ENCODE results near the gene GBA2. TPM values are rescaled to one million over a fixed set of nuclear protein-coding genes. Genes with fewer than 3 reads are reported as not detected.

The GBA2 gene
- total RNA-seq, 2 experiments from 2014 or later = 22.6 to 24.2 TPM

DNA sequence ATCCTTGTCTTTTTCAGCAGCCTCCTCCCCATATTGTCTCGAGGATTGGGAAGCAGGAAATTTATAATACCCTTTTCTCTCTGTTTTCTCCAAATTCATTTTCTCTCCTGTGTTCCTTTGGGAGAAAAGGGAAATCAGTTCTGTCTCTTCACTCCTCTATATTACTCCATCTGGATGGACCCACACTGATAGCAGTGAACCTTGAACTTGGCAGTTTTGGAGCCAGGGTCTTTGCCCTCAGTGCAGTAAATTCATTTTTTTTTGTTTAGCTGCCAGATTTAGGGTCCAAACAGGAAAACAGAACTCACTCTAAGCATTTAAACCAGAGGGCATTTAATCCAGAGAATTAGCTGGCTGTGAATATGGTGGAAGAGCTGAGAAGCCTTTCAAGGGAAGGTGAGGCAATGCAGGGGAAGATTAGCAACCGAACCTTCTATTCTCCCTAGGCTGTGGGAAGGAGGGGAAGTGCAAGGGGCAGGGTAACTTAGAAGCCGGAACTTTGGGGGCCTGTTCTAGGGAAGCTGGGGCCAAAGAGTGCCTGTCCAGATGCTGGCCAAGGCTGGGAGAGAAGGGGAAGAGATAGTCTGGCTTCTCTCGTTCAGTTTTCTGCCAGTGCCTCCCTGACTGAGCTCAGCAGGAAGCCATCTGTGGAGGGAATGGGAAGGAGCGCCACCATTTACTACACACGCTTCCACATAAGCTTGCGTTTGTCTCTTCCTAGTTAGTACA is 26.0 kb upstream of the GBA2 start:
- no peaks in the 10 kb centered on the region for H3K9me3 Mint-ChIP-seq
- H3K27ac Mint-ChIP-seq = no peak overlapping the region
- H3K36me3 Mint-ChIP-seq = peaks cover 3% of the 10 kb centered on the region
- H3K27me3 Mint-ChIP-seq = no peaks in the 10 kb centered on the region
- H3K4me1 Mint-ChIP-seq = no peaks in the 10 kb centered on the region
- H3K4me3 Mint-ChIP-seq = no peak overlapping the region
- DNase-seq = no peak

GRCh38 chr9:35771943-35772342 is 22.9 kb upstream of the GBA2 start:
- no peak overlapping the region for H3K27ac Mint-ChIP-seq
- no peaks in the 10 kb centered on the region for H3K27me3 Mint-ChIP-seq
- H3K4me3 Mint-ChIP-seq = no peak overlapping the region
- no peaks in the 10 kb centered on the region for H3K36me3 Mint-ChIP-seq
- H3K4me1 Mint-ChIP-seq = peaks cover 2% of the 10 kb centered on the region
- no peak for DNase-seq
- H3K9me3 Mint-ChIP-seq = no peaks in the 10 kb centered on the region

GRCh38 chr9:35771534-35771933 is 22.5 kb upstream of the GBA2 start:
- H3K9me3 Mint-ChIP-seq = no peaks in the 10 kb centered on the region
- no peak overlapping the region for H3K4me3 Mint-ChIP-seq
- no peak overlapping the region for H3K27ac Mint-ChIP-seq
- DNase-seq = no peak
- H3K4me1 Mint-ChIP-seq = peaks cover 4% of the 10 kb centered on the region
- H3K36me3 Mint-ChIP-seq = no peaks in the 10 kb centered on the region
- H3K27me3 Mint-ChIP-seq = no peaks in the 10 kb centered on the region

- DNase-seq = no peak
- Mint-ChIP-seq H3K9me3 (no peaks in the 10 kb centered on the region), H3K36me3 (no peaks in the 10 kb centered on the region)
Observed at GRCh38 chr9:35771075-35771433, 22.0 kb upstream of the GBA2 start.

GRCh38 chr9:35769763-35770162 is 20.7 kb upstream of the GBA2 start:
- Mint-ChIP-seq H3K9me3 (no peaks in the 10 kb centered on the region), H3K27ac (no peak overlapping the region), H3K4me1 (peaks cover 9% of the 10 kb centered on the region), H3K36me3 (no peaks in the 10 kb centered on the region), H3K27me3 (no peaks in the 10 kb centered on the region), H3K4me3 (no peak overlapping the region)
- no peak for DNase-seq

More at GRCh38 chr9:35771075-35771433, 22.0 kb upstream of the GBA2 start:
- Mint-ChIP-seq H3K4me3 (no peak overlapping the region), H3K4me1 (peaks cover 9% of the 10 kb centered on the region), H3K27ac (no peak overlapping the region), H3K27me3 (no peaks in the 10 kb centered on the region)

GRCh38 chr9:35767458-35767857 is 18.4 kb upstream of the GBA2 start:
- Mint-ChIP-seq H3K9me3 (no peaks in the 10 kb centered on the region), H3K4me3 (no peak overlapping the region), H3K4me1 (peaks cover 13% of the 10 kb centered on the region), H3K36me3 (peaks cover 3% of the 10 kb centered on the region), H3K27me3 (no peaks in the 10 kb centered on the region), H3K27ac (no peak overlapping the region)
- DNase-seq = no peak

DNA sequence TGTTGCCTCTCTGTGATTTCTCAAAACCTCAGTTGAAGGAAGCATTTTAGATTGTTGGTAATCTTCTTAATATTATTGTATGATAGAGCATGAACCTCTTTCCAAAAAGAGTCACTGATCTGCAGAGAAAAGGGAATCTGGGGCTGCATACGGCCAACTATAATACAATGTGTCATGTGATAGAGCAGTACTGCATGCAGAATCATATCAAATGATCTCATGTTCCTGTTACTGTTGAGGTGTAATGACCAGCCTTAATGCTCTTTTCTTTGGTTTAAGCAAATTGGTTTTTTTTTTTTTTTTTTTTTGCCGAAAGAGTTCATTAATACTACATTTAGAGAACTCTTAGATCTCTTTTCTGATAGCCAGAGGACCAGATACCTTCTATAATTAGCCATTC is 18.0 kb upstream of the GBA2 start:
- H3K27me3 Mint-ChIP-seq = no peaks in the 10 kb centered on the region
- no peak overlapping the region for H3K27ac Mint-ChIP-seq
- no peaks in the 10 kb centered on the region for H3K9me3 Mint-ChIP-seq
- DNase-seq = no peak
- peaks cover 15% of the 10 kb centered on the region for H3K4me1 Mint-ChIP-seq
- no peak overlapping the region for H3K4me3 Mint-ChIP-seq
- H3K36me3 Mint-ChIP-seq = peaks cover 3% of the 10 kb centered on the region

- Mint-ChIP-seq H3K4me3 (no peak overlapping the region), H3K27me3 (no peaks in the 10 kb centered on the region), H3K9me3 (no peaks in the 10 kb centered on the region), H3K36me3 (peaks cover 15% of the 10 kb centered on the region), H3K4me1 (peaks cover 34% of the 10 kb centered on the region), H3K27ac (no peak overlapping the region)
- DNase-seq = no peak
Observed at GRCh38 chr9:35763803-35764202, 14.8 kb upstream of the GBA2 start.

DNA sequence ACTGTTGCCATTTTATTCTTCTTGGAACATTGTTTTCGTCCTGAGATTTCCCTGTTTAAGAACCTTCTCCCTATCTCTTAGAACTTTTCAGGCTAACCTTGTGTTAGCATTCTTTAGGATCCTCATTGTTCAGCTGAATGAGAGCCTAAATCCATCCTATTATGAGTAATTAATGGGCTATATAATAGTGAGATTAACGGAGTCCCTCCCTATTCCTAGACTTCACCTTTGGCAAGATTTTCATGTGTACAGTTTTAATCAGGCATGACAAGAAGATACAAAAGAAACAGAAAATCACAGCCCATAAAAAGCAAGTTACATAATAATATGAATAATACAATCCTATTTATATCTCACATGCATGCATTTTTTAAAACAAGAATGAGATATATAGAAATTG is 14.2 kb upstream of the GBA2 start:
- H3K4me1 Mint-ChIP-seq = peaks cover 40% of the 10 kb centered on the region
- H3K9me3 Mint-ChIP-seq = no peaks in the 10 kb centered on the region
- H3K27ac Mint-ChIP-seq = no peak overlapping the region
- H3K27me3 Mint-ChIP-seq = no peaks in the 10 kb centered on the region
- peaks cover 18% of the 10 kb centered on the region for H3K36me3 Mint-ChIP-seq
- H3K4me3 Mint-ChIP-seq = no peak overlapping the region
- no peak for DNase-seq

GRCh38 chr9:35760651-35761050 is 11.6 kb upstream of the GBA2 start:
- H3K4me1 Mint-ChIP-seq = peaks cover 43% of the 10 kb centered on the region
- DNase-seq = no peak
- H3K9me3 Mint-ChIP-seq = no peaks in the 10 kb centered on the region
- H3K4me3 Mint-ChIP-seq = no peak overlapping the region
- H3K36me3 Mint-ChIP-seq = peaks cover 22% of the 10 kb centered on the region
- H3K27ac Mint-ChIP-seq = no peak overlapping the region
- no peaks in the 10 kb centered on the region for H3K27me3 Mint-ChIP-seq

DNA sequence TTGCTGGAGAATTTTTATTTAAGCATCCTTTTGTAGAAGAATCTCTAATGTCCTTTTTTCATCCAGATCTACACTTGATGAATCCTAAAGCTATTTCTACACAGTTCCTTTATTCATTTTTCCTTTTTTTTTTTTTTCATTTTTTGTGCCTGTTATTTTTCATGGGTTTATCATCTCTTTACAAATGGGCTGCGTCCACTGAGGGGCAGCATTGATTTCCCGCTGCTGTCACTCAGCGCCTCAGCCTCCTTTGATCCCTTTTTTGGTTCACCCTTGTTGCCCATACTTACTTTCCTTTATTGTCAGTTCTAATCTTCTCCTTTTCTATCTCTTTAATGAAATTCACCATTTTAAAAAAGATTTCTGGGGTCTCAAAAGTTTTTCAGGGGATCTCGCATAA is 10.8 kb upstream of the GBA2 start:
- Mint-ChIP-seq H3K4me3 (peak overlapping the region; percentile 3), H3K36me3 (peaks cover 22% of the 10 kb centered on the region), H3K27me3 (no peaks in the 10 kb centered on the region), H3K27ac (no peak overlapping the region), H3K9me3 (no peaks in the 10 kb centered on the region), H3K4me1 (peaks cover 43% of the 10 kb centered on the region)
- DNase-seq = no peak

DNA sequence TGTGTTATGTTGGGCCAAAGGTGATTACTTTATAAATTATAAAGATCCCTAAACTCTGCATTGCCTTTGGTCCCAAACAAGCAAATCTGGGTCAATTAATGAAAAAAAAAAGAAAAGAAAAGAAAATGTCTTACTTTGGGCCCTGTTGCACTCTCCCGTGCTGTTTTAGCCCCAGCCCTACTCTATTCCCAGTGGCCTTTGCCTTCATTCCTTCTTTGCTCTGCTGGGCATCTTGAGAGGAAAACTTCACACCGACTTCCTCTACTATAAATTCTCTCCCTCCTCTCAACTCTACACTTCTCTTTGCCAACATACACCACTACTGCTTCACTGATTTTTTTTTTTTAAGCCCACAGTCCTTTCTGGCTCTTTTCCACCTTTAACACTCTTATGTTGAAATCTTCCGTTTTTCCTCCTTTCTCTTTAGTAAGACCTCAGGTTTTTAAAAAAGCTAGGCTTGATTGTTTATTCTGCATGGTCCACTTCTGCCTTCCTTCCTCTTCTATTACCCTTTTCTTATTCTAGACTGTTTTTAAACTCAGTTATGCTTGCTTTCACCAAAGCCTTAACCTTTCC is 9.5 kb upstream of the GBA2 start:
- Mint-ChIP-seq H3K27ac (peak overlapping the region; percentile 7), H3K27me3 (no peaks in the 10 kb centered on the region), H3K9me3 (no peaks in the 10 kb centered on the region), H3K4me1 (peaks cover 43% of the 10 kb centered on the region), H3K4me3 (peak overlapping the region; percentile 80), H3K36me3 (peaks cover 19% of the 10 kb centered on the region)
- no peak for DNase-seq

DNA sequence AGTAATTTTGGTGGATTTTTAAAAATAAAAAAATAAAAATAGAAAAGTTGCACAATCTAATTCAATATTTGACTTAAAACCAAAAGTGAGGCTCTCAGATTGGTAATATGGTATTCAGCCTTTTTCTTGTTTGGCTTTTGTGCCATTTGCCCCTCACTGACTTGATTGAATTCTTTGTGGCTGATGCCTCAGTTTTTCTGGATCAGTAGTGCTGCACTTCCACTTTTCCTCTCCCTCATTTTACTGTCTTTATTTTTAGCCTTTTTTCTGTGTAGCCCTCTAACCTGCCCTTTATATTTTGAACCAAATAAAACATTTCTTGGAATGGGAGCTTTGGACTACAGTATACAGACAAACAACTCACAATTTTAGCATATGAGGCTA is 8.9 kb upstream of the GBA2 start:
- no peaks in the 10 kb centered on the region for H3K9me3 Mint-ChIP-seq
- DNase-seq = no peak
- H3K4me1 Mint-ChIP-seq = peaks cover 40% of the 10 kb centered on the region
- no peaks in the 10 kb centered on the region for H3K27me3 Mint-ChIP-seq
- peak overlapping the region; percentile 69 for H3K27ac Mint-ChIP-seq
- peak overlapping the region; percentile 92 for H3K4me3 Mint-ChIP-seq
- H3K36me3 Mint-ChIP-seq = peaks cover 21% of the 10 kb centered on the region

DNA sequence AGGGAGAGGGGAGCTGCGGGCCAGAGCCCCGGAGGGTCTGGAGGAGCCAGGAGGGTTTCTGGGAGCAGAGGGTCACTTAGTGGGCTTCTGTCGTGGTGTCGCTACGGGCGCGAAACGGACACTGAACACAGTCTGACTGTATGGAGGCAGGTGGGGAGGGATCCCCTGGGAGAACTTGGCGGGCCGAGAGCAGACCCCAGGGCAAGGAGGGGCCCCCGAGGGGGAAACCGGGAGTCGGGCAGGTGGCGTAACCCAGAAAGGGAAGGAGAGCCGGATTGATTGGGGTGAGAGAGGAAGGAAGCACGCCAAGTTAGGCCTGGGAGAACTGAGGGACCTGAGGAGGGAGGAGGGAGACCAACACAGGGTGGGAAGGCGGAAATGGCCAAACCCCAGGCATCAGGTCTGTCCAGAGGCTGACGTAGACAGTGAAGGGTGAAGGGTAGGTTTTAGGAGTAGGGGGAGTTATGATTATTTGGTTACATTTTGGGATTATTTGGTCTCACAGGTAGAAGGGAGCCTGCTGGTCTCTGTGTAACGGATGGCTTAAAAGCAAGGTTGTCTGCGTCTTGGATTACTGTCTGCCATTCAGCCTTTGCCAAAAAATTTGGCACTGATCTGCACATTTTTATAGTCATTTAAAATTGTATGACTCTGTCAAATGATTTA is 8.3 kb upstream of the GBA2 start:
- no peaks in the 10 kb centered on the region for H3K27me3 Mint-ChIP-seq
- peak overlapping the region; percentile 92 for H3K4me3 Mint-ChIP-seq
- H3K9me3 Mint-ChIP-seq = no peaks in the 10 kb centered on the region
- H3K27ac Mint-ChIP-seq = peak overlapping the region; percentile 96
- peaks cover 24% of the 10 kb centered on the region for H3K36me3 Mint-ChIP-seq
- H3K4me1 Mint-ChIP-seq = peaks cover 40% of the 10 kb centered on the region
- DNase-seq = no peak

- H3K27me3 Mint-ChIP-seq = no peaks in the 10 kb centered on the region
- peaks cover 33% of the 10 kb centered on the region for H3K4me1 Mint-ChIP-seq
- H3K27ac Mint-ChIP-seq = peak overlapping the region; percentile 96
- no peaks in the 10 kb centered on the region for H3K9me3 Mint-ChIP-seq
- H3K36me3 Mint-ChIP-seq = peaks cover 21% of the 10 kb centered on the region
- peak overlapping the region; percentile 92 for H3K4me3 Mint-ChIP-seq
- peak; percentile 84 for DNase-seq
Observed at GRCh38 chr9:35756275-35757225, 7.5 kb upstream of the GBA2 start.

All from activated naive CD8-positive, alpha-beta T cell treated with anti-CD3 and anti-CD28 coated beads for 36 hours (primary cell).